A549 treated with GW870086 at 1 μM for 4 hours (cell line): ENCODE results near the gene SH3GLB2. TPM values are rescaled to one million over a fixed set of nuclear protein-coding genes. Genes with fewer than 3 reads are reported as not detected.

Source experiments
- total RNA-seq: library from RNA; stranded (reverse); fragments of 200-300 nt; extraction: Qiagen RNA extraction; gene quantifications from 5 replicates; pipeline ENCODE4 v1.2.3, GENCODE V29; 2022; ENCODE audit warnings: low read depth

Gene SH3GLB2
- total RNA-seq: 33.8 to 53.5 TPM (median 49.7 TPM) in 5 replicates

DNA sequence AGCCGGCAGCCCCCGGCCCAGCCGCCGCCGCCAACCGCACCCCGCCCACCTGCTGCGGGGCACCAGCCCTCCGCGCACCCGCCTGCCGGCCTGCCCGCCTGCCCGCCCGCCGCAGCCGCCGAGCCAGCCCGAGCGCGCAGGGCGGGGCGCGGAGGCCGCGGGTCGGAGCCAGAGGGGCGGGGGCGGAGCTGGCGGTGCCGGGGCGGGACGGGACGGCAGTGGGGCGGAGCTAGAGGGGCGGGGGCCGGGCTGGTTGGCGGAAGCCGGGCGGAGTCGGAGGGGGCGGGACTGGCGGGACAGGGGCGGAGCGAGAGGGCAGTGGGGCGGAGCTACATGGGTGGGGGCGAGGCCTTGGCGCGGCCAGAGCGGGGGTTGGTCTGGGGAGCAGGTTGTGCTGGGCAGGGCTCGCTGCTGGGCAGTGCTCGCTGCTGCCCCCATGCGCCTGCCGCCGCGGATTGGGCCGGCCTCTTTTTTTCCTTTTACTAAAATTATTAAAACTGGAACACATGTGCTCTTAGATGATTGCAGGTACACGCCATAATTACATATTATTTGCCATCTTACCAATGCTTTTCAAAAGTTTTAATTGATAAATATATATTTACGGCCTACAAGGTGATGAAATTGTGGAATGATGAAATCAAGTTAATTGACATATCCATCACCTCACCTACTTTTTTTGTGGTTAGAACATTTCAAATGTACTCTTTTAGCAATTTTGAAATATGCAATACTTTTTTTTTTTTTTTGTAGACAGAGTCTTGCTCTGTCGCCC lies at the start of gene SH3GLB2:
Gene SH3GLB2 (minus strand): TSS at position 140 of the 775 bp plus-strand sequence. CDS start 177 bp downstream, outside the sequence.

DNA sequence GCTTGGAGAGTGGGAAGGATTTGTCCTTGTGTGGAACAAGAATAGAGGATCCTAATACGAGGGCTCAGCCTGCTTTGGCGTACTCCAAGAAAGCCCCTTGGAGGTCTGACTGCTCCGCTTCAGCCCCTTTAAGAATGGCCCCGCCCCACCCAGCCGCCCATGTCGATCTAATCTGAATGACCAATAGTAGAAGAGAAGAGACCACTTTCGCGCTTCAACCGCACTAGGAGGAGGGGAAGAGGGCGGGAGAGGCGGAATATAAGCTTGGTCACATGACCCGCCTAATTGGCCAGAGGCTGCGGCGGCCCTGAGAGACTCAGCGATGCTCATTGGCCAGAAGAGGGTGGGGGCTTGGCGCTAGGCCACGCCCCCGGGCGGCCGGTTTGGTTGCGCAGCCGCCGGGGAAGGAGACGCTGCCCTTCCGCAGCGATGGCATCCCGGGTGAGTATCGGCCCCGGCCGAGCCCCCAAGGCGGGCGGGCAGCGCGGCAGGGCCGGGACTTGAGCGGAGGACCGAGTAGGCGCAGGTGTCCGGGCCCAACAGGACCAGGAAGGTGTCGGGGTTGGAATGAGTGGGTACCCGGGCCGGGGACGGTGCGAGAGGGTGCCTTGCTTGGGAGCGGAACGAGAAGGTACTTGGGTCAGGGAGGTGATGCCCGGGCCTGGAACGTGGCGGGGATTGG lies 8.3 kb upstream of the SH3GLB2 start, which contains the start of gene MIGA2:
Gene MIGA2 (plus strand): TSS at position 386 of the 682 bp plus-strand sequence. CDS start 3,969 bp downstream, outside the sequence.

Other genes with a start within 250 kb of the SH3GLB2 start
- gene TBC1D13, start 241.1 kb downstream of the SH3GLB2 start, total RNA-seq: 17.8 to 20.8 TPM (median 19.9 TPM) in 5 replicates
- 18.0 to 35.4 TPM (median 30.6 TPM) in 5 replicates for gene ENDOG, start 209.8 kb downstream of the SH3GLB2 start, total RNA-seq
- 18.2 to 48.5 TPM (median 40.7 TPM) in 5 replicates for gene SPOUT1, start 198.5 kb downstream of the SH3GLB2 start, total RNA-seq
- 9.6 to 12.9 TPM (median 11.2 TPM) in 5 replicates for gene KYAT1, start 146.4 kb downstream of the SH3GLB2 start, total RNA-seq
- gene LRRC8A, start 146.2 kb downstream of the SH3GLB2 start, total RNA-seq: 78.7 to 100 TPM (median 97.4 TPM) in 5 replicates
- gene PHYHD1, start 107.3 kb downstream of the SH3GLB2 start, total RNA-seq: 0.48 TPM in 1 of 5 replicates, not detected in the others
- 33.4 to 41.3 TPM (median 36.7 TPM) in 5 replicates for gene DOLK, start 80.7 kb downstream of the SH3GLB2 start, total RNA-seq
- gene NUP188, start 80.6 kb downstream of the SH3GLB2 start, total RNA-seq: 37.0 to 45.2 TPM (median 38.9 TPM) in 5 replicates
- 13.3 to 15.5 TPM (median 13.5 TPM) in 5 replicates for gene MIGA2, start 8.3 kb upstream of the SH3GLB2 start, total RNA-seq
- gene DOLPP1, start 52.8 kb upstream of the SH3GLB2 start, total RNA-seq: 16.6 to 21.1 TPM (median 18.2 TPM) in 5 replicates
- gene CRAT, start 82.5 kb upstream of the SH3GLB2 start, total RNA-seq: 23.0 to 31.3 TPM (median 28.3 TPM) in 5 replicates
- gene PTPA, start 83.1 kb upstream of the SH3GLB2 start, total RNA-seq: 112 to 138 TPM (median 134 TPM) in 5 replicates
- 32.4 to 56.7 TPM (median 54.1 TPM) in 5 replicates for gene IER5L, start 149.9 kb upstream of the SH3GLB2 start, total RNA-seq